H9 (cell line): ENCODE measurements around the gene OTULIN. TPM values are rescaled to one million over a fixed set of nuclear protein-coding genes. Genes with fewer than 3 reads are reported as not detected.

ENCODE experiments used
- DNase-seq: peaks from one replicate; pipeline ENCODE4 v3.0.0-alpha.2; 2017
- H2AFZ ChIP-seq: one replicate; pipeline ENCODE4 v1.6.1; 2013; ENCODE audit warnings: mild to moderate bottlenecking, low read length, control low read depth, moderate library complexity
- H2AK5ac ChIP-seq: 2 replicates; pipeline ENCODE4 v1.6.1; 2013; ENCODE audit warnings: low read length, control low read depth, mixed read lengths; ENCODE audit not compliant: insufficient read length
- H2BK120ac ChIP-seq: one replicate; pipeline ENCODE4 v1.6.1; 2013; ENCODE audit warnings: low read depth, mild to moderate bottlenecking, low read length, control low read depth, inconsistent platforms; ENCODE audit not compliant: poor library complexity, severe bottlenecking
- H2BK12ac ChIP-seq: 2 replicates; pipeline ENCODE4 v1.6.1; 2013; ENCODE audit warnings: low read length, control low read depth, mixed read lengths, low read depth; ENCODE audit not compliant: insufficient read length
- H2BK15ac ChIP-seq: 2 replicates; pipeline ENCODE4 v1.6.1; 2013; ENCODE audit warnings: low read depth, low read length, control low read depth
- H2BK20ac ChIP-seq: one replicate; pipeline ENCODE4 v1.6.1; 2013; ENCODE audit warnings: low read depth, mild to moderate bottlenecking, low read length, control low read depth, inconsistent platforms; ENCODE audit not compliant: poor library complexity, severe bottlenecking
- H2BK5ac ChIP-seq: 2 replicates; pipeline ENCODE4 v1.6.1; 2013; ENCODE audit warnings: low read length, control low read depth, mixed read lengths; ENCODE audit not compliant: insufficient read length
- H3K14ac ChIP-seq: 2 replicates; pipeline ENCODE4 v1.6.1; 2013; ENCODE audit warnings: low read length, control low read depth; ENCODE audit not compliant: insufficient read depth
- H3K18ac ChIP-seq: 2 replicates; pipeline ENCODE4 v1.6.1; 2013; ENCODE audit warnings: low read depth, mild to moderate bottlenecking, mixed read lengths, low read length, control low read depth; ENCODE audit not compliant: insufficient read length
- H3K23ac ChIP-seq: 2 replicates; pipeline ENCODE4 v1.6.1; 2013; ENCODE audit warnings: low read length, control low read depth, mixed read lengths, low read depth; ENCODE audit not compliant: insufficient read length
- H3K23me2 ChIP-seq: 2 replicates; pipeline ENCODE4 v1.6.1; 2013; ENCODE audit warnings: low read depth, mild to moderate bottlenecking, mixed read lengths, low read length, control low read depth; ENCODE audit not compliant: insufficient read length, poor library complexity, severe bottlenecking
- H3K27ac ChIP-seq: 2 replicates; pipeline ENCODE4 v1.5.1; 2013; ENCODE audit warnings: low read length, control low read depth, mixed read lengths, low read depth; ENCODE audit not compliant: insufficient read length
- H3K27me3 ChIP-seq: 2 replicates; pipeline ENCODE4 v1.6.1; 2013; ENCODE audit warnings: low read length, control low read depth, inconsistent platforms; ENCODE audit not compliant: insufficient read depth
- H3K4ac ChIP-seq: 2 replicates; pipeline ENCODE4 v1.6.1; 2013; ENCODE audit warnings: low read depth, mild to moderate bottlenecking, control low read depth, inconsistent platforms, low read length, moderate library complexity
- H3K4me1 ChIP-seq: 2 replicates; pipeline ENCODE4 v1.6.1; 2013; ENCODE audit warnings: low read length, control low read depth, inconsistent platforms; ENCODE audit not compliant: insufficient read depth
- H3K4me2 ChIP-seq: 2 replicates; pipeline ENCODE4 v1.6.1; 2013; ENCODE audit warnings: low read length, control low read depth, mixed read lengths; ENCODE audit not compliant: insufficient read length, insufficient read depth
- H3K56ac ChIP-seq: 2 replicates; pipeline ENCODE4 v1.6.1; 2013; ENCODE audit warnings: low read depth, mild to moderate bottlenecking, mixed read lengths, low read length, control low read depth; ENCODE audit not compliant: insufficient read length
- H3K79me1 ChIP-seq: 2 replicates; pipeline ENCODE4 v1.6.1; 2013; ENCODE audit warnings: low read depth, mild to moderate bottlenecking, moderate library complexity, low read length, control low read depth, inconsistent platforms; ENCODE audit not compliant: insufficient read depth, poor library complexity, severe bottlenecking
- H3K79me2 ChIP-seq: 2 replicates; pipeline ENCODE4 v1.6.1; 2013; ENCODE audit warnings: low read length, control low read depth, inconsistent platforms; ENCODE audit not compliant: insufficient read depth
- H3K9ac ChIP-seq: 2 replicates; pipeline ENCODE4 v1.6.1; 2013; ENCODE audit warnings: low read length, control low read depth, mixed read lengths; ENCODE audit not compliant: insufficient read length; ENCODE audit errors: extremely low read depth
- H3K9me3 ChIP-seq: one replicate; pipeline ENCODE4 v1.6.1; 2013; ENCODE audit warnings: low read depth, low read length, inconsistent platforms; ENCODE audit not compliant: control insufficient read depth
- H3T11ph ChIP-seq: one replicate; pipeline ENCODE4 v1.6.1; 2013; ENCODE audit warnings: mild to moderate bottlenecking, low read length, control low read depth, inconsistent platforms
- H4K20me1 ChIP-seq: one replicate; pipeline ENCODE4 v1.6.1; 2013; ENCODE audit not compliant: control insufficient read depth, insufficient read length, insufficient read depth
- H4K5ac ChIP-seq: 2 replicates; pipeline ENCODE4 v1.6.1; 2013; ENCODE audit warnings: low read depth, mild to moderate bottlenecking, mixed read lengths, low read length, control low read depth; ENCODE audit not compliant: insufficient read length
- H4K8ac ChIP-seq: replicated peaks from 2 replicates; pipeline ENCODE4 v1.6.1; 2013; ENCODE audit warnings: low read length, control low read depth, mixed read lengths, low read depth; ENCODE audit not compliant: insufficient read length
- H4K91ac ChIP-seq: 2 replicates; pipeline ENCODE4 v1.6.1; 2013; ENCODE audit warnings: low read depth, mild to moderate bottlenecking, moderate library complexity, mixed read lengths, low read length, control low read depth; ENCODE audit not compliant: insufficient read length
- H3K27ac Mint-ChIP-seq, 3 experiments: 2 replicates in 2 of 3; 3 replicates in 1 of 3; pipeline ENCODE4 v1.8.0; 2020 to 2021; ENCODE audit warnings: mixed read lengths in 3 of 3, mild to moderate bottlenecking in 1 of 3, moderate library complexity in 1 of 3
- H3K27me3 Mint-ChIP-seq: 2 replicates; pipeline ENCODE4 v1.8.0; 2021; ENCODE audit warnings: low read depth, mild to moderate bottlenecking, moderate library complexity, mixed read lengths
- H3K36me3 Mint-ChIP-seq, 3 experiments: 2 replicates in 2 of 3; 3 replicates in 1 of 3; pipeline ENCODE4 v1.8.0; 2020 to 2021; ENCODE audit warnings: low read depth in 3 of 3, mixed read lengths in 3 of 3; ENCODE audit not compliant: insufficient read depth in 1 of 3
- H3K4me1 Mint-ChIP-seq, 2 experiments: 2 replicates each; pipeline ENCODE4 v1.8.0; 2020; ENCODE audit warnings: mixed read lengths in 2 of 2
- H3K4me3 Mint-ChIP-seq, 2 experiments: 2 replicates in 1 of 2; 3 replicates in 1 of 2; pipeline ENCODE4 v1.8.0; 2020 to 2021; ENCODE audit warnings: mild to moderate bottlenecking in 2 of 2, mixed read lengths in 2 of 2, moderate library complexity in 1 of 2
- H3K9me3 Mint-ChIP-seq, 2 experiments: 2 replicates in 1 of 2; 3 replicates in 1 of 2; pipeline ENCODE4 v1.8.0; 2020; ENCODE audit warnings: mild to moderate bottlenecking in 2 of 2, mixed read lengths in 2 of 2, moderate library complexity in 1 of 2
- CTCF ChIP-seq: fragments of 200-600 bp; sonication (generic); conservative IDR thresholded peaks from 3 replicates; pipeline ENCODE4 v1.8.0; 2021; ENCODE audit warnings: antibody characterized with exemption, mild to moderate bottlenecking
- WGBS: extraction: QIAGEN DNeasy Blood & Tissue Kit; methylation state at CpG from one replicate; pipeline ENCODE4 v1.1.7; 2013; ENCODE audit warnings: missing lambda C conversion rate, low lambda C conversion rate, mixed read lengths; ENCODE audit not compliant: insufficient read length; ENCODE audit errors: extremely low coverage; 5-methylcytosine and 5-hydroxymethylcytosine counted together
- total RNA-seq: library from RNA; stranded (reverse); gene quantifications from 2 replicates; pipeline ENCODE4 v1.2.1, GENCODE V29; 2021

The OTULIN gene
- total RNA-seq, 1 experiment from 2014 or later: 35.8 TPM

GRCh38 chr5:14665949-14666348, 1.4 kb downstream of the OTULIN start:
- Histone ChIP-seq H2BK20ac (no peak overlapping the region), H3K14ac (no peak overlapping the region), H2BK15ac (no peak overlapping the region), H3K18ac (no peak overlapping the region), H4K8ac (no peak overlapping the region), H2BK5ac (no peak overlapping the region), H4K91ac (no peak overlapping the region), H2BK12ac (no peak overlapping the region), H3K27me3 (no peaks in the 10 kb centered on the region; the same call in 1 of the 2 replicates), H3T11ph (no peak overlapping the region), H3K4me1 (peaks cover 2% of the 10 kb centered on the region; the same call in 1 of the 2 replicates), H4K20me1 (no peaks in the 10 kb centered on the region), H2BK120ac (no peak overlapping the region), H3K23ac (no peak overlapping the region), H3K27ac (no peak overlapping the region), H3K4me2 (peak overlapping the region; percentile 91), H4K5ac (no peak overlapping the region), H3K4ac (no peak overlapping the region), H2AFZ (no peak overlapping the region), H3K56ac (no peak overlapping the region), H3K9me3 (no peaks in the 10 kb centered on the region), H3K79me1 (no peaks in the 10 kb centered on the region), H2AK5ac (no peak overlapping the region), H3K9ac (no peak overlapping the region), H3K79me2 (peaks cover 9% of the 10 kb centered on the region; the same call in 1 of the 2 replicates), H3K23me2 (peaks cover 13% of the 10 kb centered on the region)
- Mint-ChIP-seq H3K36me3 (peaks cover 0 to 10% (median 4%) of the 10 kb centered on the region in 3 experiments; a peak in 3 of 7 replicates), H3K4me1 (peaks cover 24 to 25% of the 10 kb centered on the region in 2 experiments), H3K27me3 (peaks cover 28% of the 10 kb centered on the region), H3K9me3 (peaks cover 2% of the 10 kb centered on the region in 2 experiments; a peak in 3 of 5 replicates), H3K27ac (no peak overlapping the region), H3K4me3 (peak overlapping the region; percentile 86 to 94; a peak in 4 of 5 replicates)
- peak; percentile 37; the same call in 2 of the 3 replicates for TF ChIP-seq CTCF
- no peak for DNase-seq
- no CpG with 5 or more reads among the region's 7 CpGs for WGBS
